HepG2 (cell line): ENCODE results near the gene KIRREL2. TPM values are rescaled to one million over a fixed set of nuclear protein-coding genes. Genes with fewer than 3 reads are reported as not detected.

Experiments
- SALL2 ChIP-seq: sonication (generic); formaldehyde crosslinking; IDR thresholded peaks from 2 replicates; pipeline ENCODE4 v1.8.1; 2023; ENCODE audit warnings: mild to moderate bottlenecking, missing genetic modification reagents, inconsistent platforms
- SMAD9 ChIP-seq: sonication (generic); formaldehyde crosslinking; IDR thresholded peaks from 2 replicates; pipeline ENCODE4 v1.5.1; 2020; ENCODE audit warnings: mild to moderate bottlenecking, missing genetic modification reagents
- ZNF263 ChIP-seq: sonication (generic); formaldehyde crosslinking; IDR thresholded peaks from 2 replicates; pipeline ENCODE4 v1.4.0; 2020; ENCODE audit warnings: missing genetic modification reagents
- ZSCAN5A ChIP-seq: sonication (generic); formaldehyde crosslinking; IDR thresholded peaks from 2 replicates; pipeline ENCODE4 v1.8.0; 2022; ENCODE audit warnings: mild to moderate bottlenecking, missing genetic modification reagents, borderline replicate concordance
- polyA plus RNA-seq, 8 experiments: library from polyadenylated mRNA; depleted of rRNA in 3 of 8; stranded (reverse) in 7 of 8; unstranded in 1 of 8; fragments of >200 nt; fragmentation: Illumina TruSeq in 4 of 8; extraction: Trizol in 4 of 8; gene quantifications; 2 replicates each; pipeline versions ENCODE4 v1.2.1 to v1.2.3, GENCODE V29; 2011 to 2016; ENCODE audit warnings: low read depth in 4 of 8, missing spikeins in 1 of 8, mixed read lengths in 1 of 8; ENCODE audit not compliant: insufficient read depth in 1 of 8
- total RNA-seq, 5 experiments: library from RNA; depleted of rRNA; stranded (reverse); fragments of >200 nt; fragmentation: Illumina TruSeq; extraction: Trizol; gene quantifications; 2 replicates each; pipeline ENCODE4 v1.2.3, GENCODE V29; 2016; ENCODE audit warnings: low read depth in 1 of 5
- TF ChIP-seq, protein P1 (sequence below): sonication (generic); formaldehyde crosslinking; IDR thresholded peaks from 2 replicates; pipeline ENCODE4 v1.4.0; 2020; ENCODE audit warnings: missing genetic modification reagents

The KIRREL2 gene
- total and polyA plus RNA-seq, 2 of the 13 experiments (the other 11 are each of a cell fraction or from before 2014, with no cell fraction given): 0.18 to 2.4 TPM

DNA sequence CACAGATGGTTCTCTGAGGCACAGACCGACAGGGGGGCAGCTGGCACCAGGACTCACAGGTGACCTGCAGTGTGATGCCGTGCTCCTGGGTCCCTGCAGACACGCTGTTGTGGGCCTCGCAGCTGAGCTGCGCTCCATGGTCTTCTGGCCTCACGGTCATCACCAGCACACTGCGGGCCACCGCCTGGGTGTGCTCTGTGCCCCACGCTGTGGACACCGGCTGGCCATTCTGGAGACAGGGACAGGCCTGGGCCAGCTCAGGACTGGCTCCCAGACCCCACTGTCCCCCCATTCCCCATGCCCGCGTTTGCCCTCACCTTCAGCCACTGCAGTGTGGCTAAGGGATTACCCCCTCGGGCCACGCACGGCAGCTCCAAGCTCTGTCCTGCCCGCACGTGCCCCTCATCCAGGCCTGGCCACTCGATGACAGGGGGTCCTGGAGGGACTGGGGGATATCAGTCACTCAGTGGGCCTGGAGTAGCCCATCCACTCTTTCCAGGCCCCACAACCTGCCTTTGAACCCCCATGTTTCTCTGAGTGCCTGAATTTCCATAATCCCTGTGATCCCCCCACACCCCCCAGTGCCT, 7.7 kb upstream of the KIRREL2 start (continued):
- no peak for TF ChIP-seq ZSCAN5A (CRISPR knock-in tag)
- no peak for TF ChIP-seq SALL2 (CRISPR knock-in tag)
- TF ChIP-seq, protein P1, sequence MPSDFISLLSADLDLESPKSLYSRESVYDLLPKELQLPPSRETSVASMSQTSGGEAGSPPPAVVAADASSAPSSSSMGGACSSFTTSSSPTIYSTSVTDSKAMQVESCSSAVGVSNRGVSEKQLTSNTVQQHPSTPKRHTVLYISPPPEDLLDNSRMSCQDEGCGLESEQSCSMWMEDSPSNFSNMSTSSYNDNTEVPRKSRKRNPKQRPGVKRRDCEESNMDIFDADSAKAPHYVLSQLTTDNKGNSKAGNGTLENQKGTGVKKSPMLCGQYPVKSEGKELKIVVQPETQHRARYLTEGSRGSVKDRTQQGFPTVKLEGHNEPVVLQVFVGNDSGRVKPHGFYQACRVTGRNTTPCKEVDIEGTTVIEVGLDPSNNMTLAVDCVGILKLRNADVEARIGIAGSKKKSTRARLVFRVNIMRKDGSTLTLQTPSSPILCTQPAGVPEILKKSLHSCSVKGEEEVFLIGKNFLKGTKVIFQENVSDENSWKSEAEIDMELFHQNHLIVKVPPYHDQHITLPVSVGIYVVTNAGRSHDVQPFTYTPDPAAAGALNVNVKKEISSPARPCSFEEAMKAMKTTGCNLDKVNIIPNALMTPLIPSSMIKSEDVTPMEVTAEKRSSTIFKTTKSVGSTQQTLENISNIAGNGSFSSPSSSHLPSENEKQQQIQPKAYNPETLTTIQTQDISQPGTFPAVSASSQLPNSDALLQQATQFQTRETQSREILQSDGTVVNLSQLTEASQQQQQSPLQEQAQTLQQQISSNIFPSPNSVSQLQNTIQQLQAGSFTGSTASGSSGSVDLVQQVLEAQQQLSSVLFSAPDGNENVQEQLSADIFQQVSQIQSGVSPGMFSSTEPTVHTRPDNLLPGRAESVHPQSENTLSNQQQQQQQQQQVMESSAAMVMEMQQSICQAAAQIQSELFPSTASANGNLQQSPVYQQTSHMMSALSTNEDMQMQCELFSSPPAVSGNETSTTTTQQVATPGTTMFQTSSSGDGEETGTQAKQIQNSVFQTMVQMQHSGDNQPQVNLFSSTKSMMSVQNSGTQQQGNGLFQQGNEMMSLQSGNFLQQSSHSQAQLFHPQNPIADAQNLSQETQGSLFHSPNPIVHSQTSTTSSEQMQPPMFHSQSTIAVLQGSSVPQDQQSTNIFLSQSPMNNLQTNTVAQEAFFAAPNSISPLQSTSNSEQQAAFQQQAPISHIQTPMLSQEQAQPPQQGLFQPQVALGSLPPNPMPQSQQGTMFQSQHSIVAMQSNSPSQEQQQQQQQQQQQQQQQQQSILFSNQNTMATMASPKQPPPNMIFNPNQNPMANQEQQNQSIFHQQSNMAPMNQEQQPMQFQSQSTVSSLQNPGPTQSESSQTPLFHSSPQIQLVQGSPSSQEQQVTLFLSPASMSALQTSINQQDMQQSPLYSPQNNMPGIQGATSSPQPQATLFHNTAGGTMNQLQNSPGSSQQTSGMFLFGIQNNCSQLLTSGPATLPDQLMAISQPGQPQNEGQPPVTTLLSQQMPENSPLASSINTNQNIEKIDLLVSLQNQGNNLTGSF (CRISPR knock-in tag): no peak
- no peak for TF ChIP-seq ZNF263
- TF ChIP-seq SMAD9: no peak
